ENCODE data around the gene MARCHF10.

DNA sequence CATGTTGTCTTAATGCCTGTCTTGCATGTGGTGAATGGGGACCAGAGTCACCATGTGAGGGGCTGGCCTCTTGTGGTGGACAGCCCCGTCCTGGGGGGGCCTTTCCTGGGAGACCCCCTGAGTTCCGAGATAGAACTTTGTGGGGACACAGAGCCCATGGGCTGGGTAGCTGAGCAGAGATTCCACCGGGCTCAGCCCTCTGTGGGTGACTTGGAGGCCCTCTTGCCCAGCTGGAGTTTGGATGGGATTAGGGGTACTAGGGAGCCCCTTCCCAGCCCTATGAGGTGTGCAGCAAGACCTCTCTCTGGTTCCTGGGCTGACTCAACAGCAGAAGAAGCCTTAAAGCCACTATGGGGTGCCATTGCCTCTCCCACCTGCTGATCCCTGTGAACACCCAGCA, 142.5 kb downstream of the MARCHF10 start:
- TF ChIP-seq POLR2A (IDR thresholded peaks at IDR 0.05): no peak
- TF ChIP-seq, protein P1, sequence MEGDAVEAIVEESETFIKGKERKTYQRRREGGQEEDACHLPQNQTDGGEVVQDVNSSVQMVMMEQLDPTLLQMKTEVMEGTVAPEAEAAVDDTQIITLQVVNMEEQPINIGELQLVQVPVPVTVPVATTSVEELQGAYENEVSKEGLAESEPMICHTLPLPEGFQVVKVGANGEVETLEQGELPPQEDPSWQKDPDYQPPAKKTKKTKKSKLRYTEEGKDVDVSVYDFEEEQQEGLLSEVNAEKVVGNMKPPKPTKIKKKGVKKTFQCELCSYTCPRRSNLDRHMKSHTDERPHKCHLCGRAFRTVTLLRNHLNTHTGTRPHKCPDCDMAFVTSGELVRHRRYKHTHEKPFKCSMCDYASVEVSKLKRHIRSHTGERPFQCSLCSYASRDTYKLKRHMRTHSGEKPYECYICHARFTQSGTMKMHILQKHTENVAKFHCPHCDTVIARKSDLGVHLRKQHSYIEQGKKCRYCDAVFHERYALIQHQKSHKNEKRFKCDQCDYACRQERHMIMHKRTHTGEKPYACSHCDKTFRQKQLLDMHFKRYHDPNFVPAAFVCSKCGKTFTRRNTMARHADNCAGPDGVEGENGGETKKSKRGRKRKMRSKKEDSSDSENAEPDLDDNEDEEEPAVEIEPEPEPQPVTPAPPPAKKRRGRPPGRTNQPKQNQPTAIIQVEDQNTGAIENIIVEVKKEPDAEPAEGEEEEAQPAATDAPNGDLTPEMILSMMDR (IDR thresholded peaks at IDR 0.05): no peak
